HG03432 (cell line): Measurements from ENCODE around the gene AFDN.

Source experiments
- ATAC-seq: cut with Tn5 transposase; IDR thresholded peaks from one replicate; pipeline ENCODE4 v1.9.1; 2021; ENCODE audit warnings: mild to moderate bottlenecking, moderate library complexity; ENCODE audit not compliant: unreplicated experiment

Gene AFDN

GRCh38 chr6:167840526-167841179 is 13.9 kb downstream of the AFDN start:
- ATAC-seq = no peak

GRCh38 chr6:167841981-167842380 is 15.3 kb downstream of the AFDN start:
- ATAC-seq = no peak

- no peak for ATAC-seq
These were observed 15.7 kb downstream of the AFDN start for GRCh38 chr6:167842457-167842856.

DNA sequence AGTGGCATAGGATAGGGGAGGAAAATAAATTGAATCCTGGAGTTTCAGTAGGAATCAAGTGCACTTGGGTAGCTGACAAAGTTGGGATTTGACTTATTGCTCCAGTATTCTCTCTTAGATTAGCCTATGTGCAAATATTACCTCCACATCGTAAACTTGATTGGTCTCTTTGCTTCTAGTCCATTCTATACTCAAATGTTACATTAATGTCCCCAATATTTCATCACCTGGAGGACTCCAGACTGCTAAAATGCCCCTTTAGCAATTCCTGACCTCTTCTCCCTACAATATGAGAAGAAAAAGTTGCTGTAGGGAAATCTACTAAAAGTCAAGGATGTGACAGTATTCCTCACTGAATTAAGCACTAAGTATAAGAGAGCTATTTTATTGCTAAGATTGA is 16.3 kb downstream of the AFDN start:
- no peak for ATAC-seq

DNA sequence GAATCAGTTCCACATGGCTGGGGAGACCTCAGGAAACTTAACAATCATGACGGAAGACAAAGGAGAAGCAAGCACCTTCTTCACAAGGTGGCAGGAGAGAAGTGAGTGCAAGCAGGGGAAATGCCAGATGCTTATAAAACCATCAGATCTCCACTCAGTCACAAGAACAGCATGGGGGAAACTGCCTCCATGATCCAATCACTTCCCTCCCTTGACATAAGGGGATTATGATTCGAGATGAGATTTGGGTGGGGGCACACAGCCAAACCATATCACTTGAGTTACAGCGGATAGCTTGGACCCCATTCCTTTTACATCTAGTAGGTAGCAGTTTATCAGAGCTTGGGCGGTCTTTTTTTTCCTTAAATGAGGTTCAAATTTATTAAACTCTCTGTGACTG is 19.1 kb downstream of the AFDN start:
- no peak for ATAC-seq

- ATAC-seq = no peak
These were observed 20.4 kb downstream of the AFDN start for GRCh38 chr6:167846997-167847606.

- no peak for ATAC-seq
These were observed 21.2 kb downstream of the AFDN start for GRCh38 chr6:167847936-167848335.

- no peak for ATAC-seq
These were observed 22.1 kb downstream of the AFDN start for GRCh38 chr6:167848783-167849182.

- ATAC-seq = no peak
These were observed 23.2 kb downstream of the AFDN start for GRCh38 chr6:167849846-167850459.

DNA sequence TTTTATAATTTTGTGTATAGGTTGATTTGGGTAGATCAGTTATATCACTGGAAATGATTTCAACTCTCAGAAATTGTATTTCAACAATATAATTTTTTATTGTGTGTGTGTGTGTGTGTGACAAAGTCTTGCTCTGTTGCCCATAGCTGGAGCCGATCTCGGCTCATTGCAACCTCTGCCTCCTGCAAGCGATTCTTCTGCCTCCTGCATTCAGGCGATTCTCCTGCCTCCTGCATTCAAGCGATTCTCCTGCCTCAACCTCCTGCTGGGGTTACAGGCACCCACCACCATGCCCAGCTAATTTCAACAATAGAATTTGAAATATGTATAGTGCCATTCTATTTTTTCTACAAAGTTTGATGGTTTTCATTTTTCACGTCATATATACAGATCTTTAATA is 24.1 kb downstream of the AFDN start:
- no peak for ATAC-seq

DNA sequence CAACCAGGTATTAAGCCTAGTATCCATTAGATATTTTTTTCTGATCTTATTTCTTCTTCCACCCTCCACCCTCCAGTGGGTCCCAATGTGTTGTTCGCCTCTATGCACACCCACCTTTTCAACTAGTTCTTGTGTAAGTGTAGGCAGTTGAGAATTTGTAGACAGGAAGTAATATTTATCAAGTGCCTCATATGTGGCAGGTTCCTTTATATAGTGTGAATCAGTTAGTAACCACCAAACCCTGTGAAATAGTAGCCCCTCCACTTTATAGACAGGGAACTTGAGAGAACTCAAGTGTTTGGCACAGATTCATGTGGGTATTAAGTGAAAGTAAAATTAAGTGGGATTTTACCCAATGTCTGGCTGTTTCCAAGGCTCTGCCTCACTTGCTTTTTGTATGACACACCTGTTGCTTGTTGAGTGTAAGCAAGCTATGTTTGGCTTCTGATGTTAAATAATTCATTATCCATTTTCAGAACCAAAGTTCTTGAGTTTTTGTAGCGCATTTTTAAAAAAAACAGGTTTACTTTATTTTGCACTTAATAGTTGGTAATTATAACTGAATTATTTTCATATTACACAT is 24.8 kb downstream of the AFDN start:
- no peak for ATAC-seq

GRCh38 chr6:167855825-167856425 is 29.2 kb downstream of the AFDN start:
- no peak for ATAC-seq

- no peak for ATAC-seq
These were observed 29.8 kb downstream of the AFDN start for GRCh38 chr6:167856474-167856873.

GRCh38 chr6:167856999-167857660 is 30.4 kb downstream of the AFDN start:
- ATAC-seq = no peak

DNA sequence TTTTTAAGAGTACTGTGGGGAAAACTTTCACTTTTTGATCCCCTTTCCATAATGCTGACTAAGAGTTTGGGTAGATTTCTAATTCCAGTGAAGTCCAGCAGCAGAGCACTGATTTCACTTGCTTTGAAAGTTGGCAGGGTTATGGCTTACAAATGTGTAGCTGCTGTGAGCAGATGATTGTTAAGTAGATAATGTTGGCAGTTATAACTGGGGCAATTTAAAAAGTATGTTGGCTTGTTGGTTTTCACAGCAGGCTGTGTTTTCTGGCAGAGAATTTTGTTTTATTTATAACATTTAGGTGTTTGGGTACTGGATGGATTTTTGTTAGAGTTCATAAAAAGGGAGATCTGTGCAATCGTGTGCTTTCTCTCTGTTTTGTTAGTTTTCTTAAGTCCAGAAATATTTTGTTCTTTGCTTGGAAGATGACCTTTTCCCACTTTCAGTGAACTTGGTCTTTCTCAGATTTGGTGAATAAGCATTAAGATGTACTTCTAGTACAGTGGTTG is 31.4 kb downstream of the AFDN start:
- no peak for ATAC-seq

GRCh38 chr6:167858842-167859664 is 32.3 kb downstream of the AFDN start:
- no peak for ATAC-seq

GRCh38 chr6:167860550-167861226 is 34.0 kb downstream of the AFDN start:
- ATAC-seq = no peak

- no peak for ATAC-seq
These were observed 34.7 kb downstream of the AFDN start for GRCh38 chr6:167861424-167861823.

DNA sequence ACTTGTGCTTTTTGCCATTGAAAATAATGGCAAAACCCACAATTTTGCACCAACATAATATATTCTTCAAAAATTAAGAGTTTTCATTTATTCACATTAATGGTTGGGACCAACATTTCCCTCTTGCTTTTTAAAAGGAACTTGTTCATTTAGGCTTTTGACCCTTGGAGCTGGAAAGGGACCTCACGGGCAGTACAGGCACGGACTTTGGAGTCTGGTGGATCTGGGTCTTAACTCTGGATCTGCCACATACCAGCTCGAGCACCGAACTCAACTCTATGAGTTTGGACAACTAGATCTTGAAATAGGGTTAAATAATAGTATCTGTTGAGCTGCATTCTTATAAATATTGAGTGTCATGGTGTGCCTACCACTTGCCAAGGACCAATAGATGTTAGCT is 37.2 kb downstream of the AFDN start:
- no peak for ATAC-seq

DNA sequence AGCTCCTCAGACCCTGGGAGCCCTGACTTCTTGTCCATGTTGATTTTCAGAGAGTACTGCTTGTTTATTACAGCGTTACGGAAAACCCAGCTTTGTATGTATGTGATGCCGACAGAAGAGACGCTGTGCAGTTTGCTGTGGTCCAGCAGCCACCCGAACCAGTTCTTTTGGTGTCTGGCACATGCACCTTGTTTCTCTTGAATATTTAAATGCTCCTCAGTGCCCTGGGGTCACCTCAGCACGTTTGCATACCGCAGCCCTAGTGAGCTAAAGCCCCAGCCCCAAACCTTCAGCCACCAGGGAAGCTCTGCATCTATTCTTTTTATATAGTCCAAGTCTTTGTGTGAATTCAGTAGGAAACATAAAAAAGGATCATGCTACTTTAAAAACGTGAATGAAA is 39.9 kb downstream of the AFDN start:
- ATAC-seq = no peak
